ENCODE results near the gene CREB3L2. TPM values are rescaled to one million over a fixed set of nuclear protein-coding genes. Genes with fewer than 3 reads are reported as not detected.

Gene CREB3L2
- total RNA-seq, 1 experiment from 2014 or later: 18.1 TPM

GRCh38 chr7:137852108-137852507 is 149.8 kb downstream of the CREB3L2 start:
- DNase-seq (no peak), ATAC-seq (no peak)
- H3K4me1 ChIP-seq (ENCODE audit: insufficient read depth, low read length): no peaks in the 10 kb centered on the region
- ChIA-PET POLR2A (ENCODE audit: unreplicated experiment) (no interaction called here), CTCF (no interaction called here)
- BruUV-seq (replicated peaks): no TSS peak
- H3K36me3 ChIP-seq (ENCODE audit: low read depth, low read length): no peaks in the 10 kb centered on the region
- no peak overlapping the region for H3K9ac ChIP-seq (ENCODE audit: low read length)
- no peak overlapping the region for H2AFZ ChIP-seq (ENCODE audit: low read length)
- no peak overlapping the region for H3K4me2 ChIP-seq (ENCODE audit: low read length)
- H3K4me3 ChIP-seq (ENCODE audit: low read length): no peak overlapping the region
- H3K9me3 ChIP-seq (ENCODE audit: low read length): no peaks in the 10 kb centered on the region
- H3K27ac ChIP-seq (ENCODE audit: low read length): no peak overlapping the region
- TF ChIP-seq EZH2phosphoT487 (IDR thresholded peaks at IDR 0.05; ENCODE audit: borderline replicate concordance, low read length) (no peak), EZH2 (IDR thresholded peaks at IDR 0.05; ENCODE audit: low read length, unreplicated experiment) (no peak)
- H3K79me2 ChIP-seq (ENCODE audit: low read length): no peaks in the 10 kb centered on the region
- H4K20me1 ChIP-seq (ENCODE audit: low read length): no peaks in the 10 kb centered on the region
- intact Hi-C loops (cut with micrococcal nuclease): no loop called here
- H3K9me2 ChIP-seq (replicated peaks; ENCODE audit: low read length): no peaks in the 10 kb centered on the region
- peaks cover 19% of the 10 kb centered on the region for H3K27me3 ChIP-seq (ENCODE audit: low read length)
- H3F3A ChIP-seq (ENCODE audit: low read length, unreplicated experiment): no peaks in the 10 kb centered on the region

- Histone ChIP-seq H3K4me2 (ENCODE audit: low read length) (no peak overlapping the region), H3K27ac (ENCODE audit: low read length) (no peak overlapping the region), H3K4me3 (ENCODE audit: low read length) (no peak overlapping the region), H3K4me1 (ENCODE audit: insufficient read depth, low read length) (no peaks in the 10 kb centered on the region), H3K79me2 (ENCODE audit: low read length) (no peaks in the 10 kb centered on the region), H3K36me3 (ENCODE audit: low read depth, low read length) (no peaks in the 10 kb centered on the region), H2AFZ (ENCODE audit: low read length) (no peak overlapping the region), H3K9me3 (ENCODE audit: low read length) (no peaks in the 10 kb centered on the region), H3K9me2 (replicated peaks; ENCODE audit: low read length) (no peaks in the 10 kb centered on the region), H3F3A (ENCODE audit: low read length, unreplicated experiment) (no peaks in the 10 kb centered on the region), H3K27me3 (ENCODE audit: low read length) (peaks cover 24% of the 10 kb centered on the region), H3K9ac (ENCODE audit: low read length) (no peak overlapping the region), H4K20me1 (ENCODE audit: low read length) (no peaks in the 10 kb centered on the region)
- intact Hi-C loops (cut with micrococcal nuclease): no loop called here
- ATAC-seq: no peak
- POLR2A ChIA-PET (ENCODE audit: unreplicated experiment): no interaction called here
- TF ChIP-seq CTCF (conservative IDR thresholded peaks at IDR 0.05; ENCODE audit: low read depth, low read length) (no peak), EZH2phosphoT487 (IDR thresholded peaks at IDR 0.05; ENCODE audit: borderline replicate concordance, low read length) (no peak), EZH2 (IDR thresholded peaks at IDR 0.05; ENCODE audit: low read length, unreplicated experiment) (no peak)
- BruUV-seq (replicated peaks): no TSS peak
- CTCF ChIA-PET: no interaction called here
- no peak for DNase-seq
Measured at GRCh38 chr7:137850972-137851945, 150.6 kb downstream of the CREB3L2 start.

GRCh38 chr7:137850571-137850970 is 151.3 kb downstream of the CREB3L2 start:
- Histone ChIP-seq H3K9me3 (ENCODE audit: low read length) (no peaks in the 10 kb centered on the region), H3K4me2 (ENCODE audit: low read length) (no peak overlapping the region), H2AFZ (ENCODE audit: low read length) (no peak overlapping the region), H3F3A (ENCODE audit: low read length, unreplicated experiment) (no peaks in the 10 kb centered on the region), H3K9ac (ENCODE audit: low read length) (no peak overlapping the region), H3K36me3 (ENCODE audit: low read depth, low read length) (no peaks in the 10 kb centered on the region), H3K9me2 (replicated peaks; ENCODE audit: low read length) (no peaks in the 10 kb centered on the region), H4K20me1 (ENCODE audit: low read length) (no peaks in the 10 kb centered on the region), H3K27ac (ENCODE audit: low read length) (no peak overlapping the region), H3K4me1 (ENCODE audit: insufficient read depth, low read length) (no peaks in the 10 kb centered on the region), H3K79me2 (ENCODE audit: low read length) (no peaks in the 10 kb centered on the region), H3K27me3 (ENCODE audit: low read length) (peaks cover 31% of the 10 kb centered on the region), H3K4me3 (ENCODE audit: low read length) (no peak overlapping the region)
- BruUV-seq (replicated peaks): no TSS peak
- DNase-seq (no peak), ATAC-seq (no peak)
- POLR2A ChIA-PET (ENCODE audit: unreplicated experiment): interaction anchor here (0.5 kb wide), 1 partner anchor 55 kb away, joined by 7 read pairs; no protein-coding TSS in a partner anchor
- no peak for TF ChIP-seq EZH2 (IDR thresholded peaks at IDR 0.05; ENCODE audit: low read length, unreplicated experiment)
- TF ChIP-seq CTCF (conservative IDR thresholded peaks at IDR 0.05; ENCODE audit: low read depth, low read length): no peak
- TF ChIP-seq EZH2phosphoT487 (IDR thresholded peaks at IDR 0.05; ENCODE audit: borderline replicate concordance, low read length): no peak
- CTCF ChIA-PET: no interaction called here
- intact Hi-C loops (cut with micrococcal nuclease): no loop called here

Measured in PC-3 (cell line).